Skeletal muscle satellite cell (primary cell): Measurements from ENCODE around the gene CEP41.

Source experiments
- H3K27me3 ChIP-seq: 2 replicates; pipeline ENCODE4 v1.7.0; 2013; ENCODE audit warnings: low read length; ENCODE audit not compliant: control insufficient read depth, insufficient read depth
- H3K36me3 ChIP-seq: 2 replicates; pipeline ENCODE4 v1.7.0; 2013; ENCODE audit warnings: mild to moderate bottlenecking, control low read depth, low read length; ENCODE audit not compliant: insufficient read depth
- H3K4me1 ChIP-seq: 2 replicates; pipeline ENCODE4 v1.7.0; 2013; ENCODE audit warnings: low read length; ENCODE audit not compliant: control insufficient read depth, insufficient read depth
- H3K4me2 ChIP-seq: 2 replicates; pipeline ENCODE4 v1.7.0; 2013; ENCODE audit warnings: mild to moderate bottlenecking, low read length
- H3K4me3 ChIP-seq: 2 replicates; pipeline ENCODE4 v1.7.0; 2013; ENCODE audit warnings: low read length
- H3K9ac ChIP-seq: 2 replicates; pipeline ENCODE4 v1.7.0; 2013; ENCODE audit warnings: mild to moderate bottlenecking, low read depth, low read length, moderate library complexity
- H3K9me3 ChIP-seq: replicated peaks from 2 replicates; pipeline ENCODE4 v1.7.0; 2013; ENCODE audit warnings: mild to moderate bottlenecking, control low read depth, low read length

CEP41 gene

GRCh38 chr7:130397051-130397757 is 43.6 kb downstream of the CEP41 start:
- Histone ChIP-seq H3K27me3 (no peaks in the 10 kb centered on the region), H3K9me3 (no peaks in the 10 kb centered on the region), H3K36me3 (peaks cover 4% of the 10 kb centered on the region), H3K9ac (no peak overlapping the region), H3K4me1 (peaks cover 6% of the 10 kb centered on the region), H3K4me3 (no peak overlapping the region), H3K4me2 (no peak overlapping the region)

GRCh38 chr7:130396109-130396508 is 44.7 kb downstream of the CEP41 start:
- H3K4me1 ChIP-seq = peaks cover 6% of the 10 kb centered on the region
- peaks cover 4% of the 10 kb centered on the region for H3K36me3 ChIP-seq
- H3K4me2 ChIP-seq = no peak overlapping the region
- no peak overlapping the region for H3K9ac ChIP-seq
- H3K4me3 ChIP-seq = no peak overlapping the region
- no peaks in the 10 kb centered on the region for H3K27me3 ChIP-seq
- no peaks in the 10 kb centered on the region for H3K9me3 ChIP-seq

GRCh38 chr7:130395421-130395820 is 45.4 kb downstream of the CEP41 start:
- peaks cover 4% of the 10 kb centered on the region for H3K36me3 ChIP-seq
- no peaks in the 10 kb centered on the region for H3K27me3 ChIP-seq
- H3K4me3 ChIP-seq = no peak overlapping the region
- no peaks in the 10 kb centered on the region for H3K9me3 ChIP-seq
- no peak overlapping the region for H3K4me2 ChIP-seq
- peaks cover 6% of the 10 kb centered on the region for H3K4me1 ChIP-seq
- no peak overlapping the region for H3K9ac ChIP-seq

- Histone ChIP-seq H3K4me3 (no peak overlapping the region), H3K4me2 (no peak overlapping the region), H3K36me3 (peaks cover 4% of the 10 kb centered on the region), H3K9me3 (no peaks in the 10 kb centered on the region), H3K4me1 (peaks cover 6% of the 10 kb centered on the region), H3K27me3 (no peaks in the 10 kb centered on the region), H3K9ac (no peak overlapping the region)
Measured at GRCh38 chr7:130394421-130395195, 46.2 kb downstream of the CEP41 start.

GRCh38 chr7:130393841-130394411 is 46.9 kb downstream of the CEP41 start:
- Histone ChIP-seq H3K36me3 (peaks cover 4% of the 10 kb centered on the region), H3K4me1 (peaks cover 6% of the 10 kb centered on the region), H3K9ac (no peak overlapping the region), H3K27me3 (no peaks in the 10 kb centered on the region), H3K4me2 (no peak overlapping the region), H3K9me3 (no peaks in the 10 kb centered on the region), H3K4me3 (no peak overlapping the region)

- Histone ChIP-seq H3K4me3 (no peak overlapping the region), H3K9ac (no peak overlapping the region), H3K9me3 (no peaks in the 10 kb centered on the region), H3K27me3 (no peaks in the 10 kb centered on the region), H3K4me2 (no peak overlapping the region), H3K36me3 (peaks cover 2% of the 10 kb centered on the region), H3K4me1 (peaks cover 8% of the 10 kb centered on the region)
Measured at GRCh38 chr7:130393101-130393561, 47.7 kb downstream of the CEP41 start.

GRCh38 chr7:130390486-130390885 is 50.3 kb downstream of the CEP41 start:
- Histone ChIP-seq H3K4me1 (peaks cover 19% of the 10 kb centered on the region), H3K4me3 (no peak overlapping the region), H3K27me3 (no peaks in the 10 kb centered on the region), H3K4me2 (no peak overlapping the region), H3K36me3 (no peaks in the 10 kb centered on the region), H3K9me3 (no peaks in the 10 kb centered on the region), H3K9ac (no peak overlapping the region)

GRCh38 chr7:130388671-130389070 is 52.1 kb downstream of the CEP41 start:
- Histone ChIP-seq H3K36me3 (no peaks in the 10 kb centered on the region), H3K4me1 (peaks cover 19% of the 10 kb centered on the region), H3K9ac (no peak overlapping the region), H3K27me3 (no peaks in the 10 kb centered on the region), H3K4me3 (no peak overlapping the region), H3K9me3 (no peaks in the 10 kb centered on the region), H3K4me2 (no peak overlapping the region)

GRCh38 chr7:130387628-130388403 is 53.0 kb downstream of the CEP41 start:
- no peaks in the 10 kb centered on the region for H3K36me3 ChIP-seq
- H3K4me3 ChIP-seq = no peak overlapping the region
- H3K9ac ChIP-seq = no peak overlapping the region
- H3K27me3 ChIP-seq = no peaks in the 10 kb centered on the region
- H3K4me1 ChIP-seq = peaks cover 15% of the 10 kb centered on the region
- H3K4me2 ChIP-seq = no peak overlapping the region
- H3K9me3 ChIP-seq = no peaks in the 10 kb centered on the region

- H3K27me3 ChIP-seq = no peaks in the 10 kb centered on the region
- peaks cover 14% of the 10 kb centered on the region for H3K4me1 ChIP-seq
- no peak overlapping the region for H3K4me2 ChIP-seq
- H3K9ac ChIP-seq = no peak overlapping the region
- H3K4me3 ChIP-seq = no peak overlapping the region
- H3K9me3 ChIP-seq = no peaks in the 10 kb centered on the region
- no peaks in the 10 kb centered on the region for H3K36me3 ChIP-seq
Measured at GRCh38 chr7:130387306-130387627, 53.5 kb downstream of the CEP41 start.

GRCh38 chr7:130386876-130387275 is 53.9 kb downstream of the CEP41 start:
- H3K4me1 ChIP-seq = peaks cover 14% of the 10 kb centered on the region
- H3K36me3 ChIP-seq = no peaks in the 10 kb centered on the region
- no peaks in the 10 kb centered on the region for H3K27me3 ChIP-seq
- no peak overlapping the region for H3K4me2 ChIP-seq
- no peaks in the 10 kb centered on the region for H3K9me3 ChIP-seq
- H3K4me3 ChIP-seq = no peak overlapping the region
- H3K9ac ChIP-seq = no peak overlapping the region
